Activated gamma-delta T cell (primary cell): ENCODE data around the gene NCK2.
"Not testable (repeated sequence)": the region's sequence is repeated elsewhere in the genome, so short reads cannot be mapped to it uniquely, and the experiment has no call there.

Experiments
- DNase-seq: peaks from one replicate; lab custom pipeline; 2025; lab: John Stamatoyannopoulos, UW

NCK2 gene

DNA sequence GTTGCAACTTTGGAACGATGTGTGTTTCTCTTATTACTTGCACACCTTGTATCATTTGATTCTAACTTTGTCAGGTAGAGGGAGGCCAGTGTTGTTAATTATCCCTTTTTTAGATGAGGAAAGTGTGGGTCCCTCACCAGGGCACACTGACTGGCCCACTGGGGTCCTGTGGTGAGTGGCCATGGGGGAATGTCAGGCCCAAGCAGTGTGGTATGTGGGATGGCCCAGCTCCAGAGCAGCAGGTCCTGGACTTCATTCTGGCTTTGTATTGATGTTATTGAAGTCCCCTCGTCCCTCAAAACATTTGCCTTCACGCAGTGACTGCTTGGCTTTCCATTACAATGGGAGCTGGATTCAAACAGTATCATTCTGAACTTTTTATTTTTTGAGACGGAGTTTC is 11.7 kb downstream of the NCK2 start:
- no peak for DNase-seq

DNA sequence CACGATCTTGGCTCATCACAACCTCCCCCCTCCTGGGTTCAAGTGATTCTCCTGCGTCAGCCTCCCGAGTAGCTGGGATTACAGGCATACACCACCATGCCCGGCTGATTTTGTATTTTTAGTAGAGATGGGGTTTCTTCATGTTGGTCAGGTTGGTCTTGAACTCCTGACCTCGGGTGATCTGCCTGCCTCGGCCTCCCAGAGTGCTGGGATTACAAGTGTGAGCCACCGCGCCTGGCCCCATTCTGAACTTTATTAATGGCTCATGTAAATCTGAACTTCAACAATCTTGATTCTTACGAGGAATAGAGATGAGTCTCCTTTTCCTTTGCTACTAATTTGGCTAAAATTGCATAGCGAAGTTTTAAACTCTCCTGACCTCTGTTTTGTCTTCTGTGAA is 12.2 kb downstream of the NCK2 start:
- not testable (repeated sequence) for DNase-seq

DNA sequence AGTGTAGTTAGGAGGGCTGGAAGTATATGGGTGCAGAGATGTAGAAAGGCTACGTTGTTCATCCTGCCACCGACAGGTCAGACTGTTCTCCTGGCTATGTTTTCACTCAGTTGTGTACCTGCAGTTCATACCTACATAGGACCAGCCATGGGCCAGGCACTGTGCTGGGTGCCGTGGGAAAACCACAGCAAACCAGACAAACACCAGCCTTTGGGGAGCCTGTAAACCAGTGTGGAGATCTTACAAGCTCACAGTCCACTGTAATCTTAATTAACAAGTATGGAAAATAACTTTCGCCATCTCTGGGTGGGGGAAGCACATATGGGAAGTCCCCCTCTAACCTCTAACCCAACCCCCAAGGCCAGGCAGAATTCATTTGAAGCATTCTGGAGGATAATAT is 12.7 kb downstream of the NCK2 start:
- no peak for DNase-seq

DNA sequence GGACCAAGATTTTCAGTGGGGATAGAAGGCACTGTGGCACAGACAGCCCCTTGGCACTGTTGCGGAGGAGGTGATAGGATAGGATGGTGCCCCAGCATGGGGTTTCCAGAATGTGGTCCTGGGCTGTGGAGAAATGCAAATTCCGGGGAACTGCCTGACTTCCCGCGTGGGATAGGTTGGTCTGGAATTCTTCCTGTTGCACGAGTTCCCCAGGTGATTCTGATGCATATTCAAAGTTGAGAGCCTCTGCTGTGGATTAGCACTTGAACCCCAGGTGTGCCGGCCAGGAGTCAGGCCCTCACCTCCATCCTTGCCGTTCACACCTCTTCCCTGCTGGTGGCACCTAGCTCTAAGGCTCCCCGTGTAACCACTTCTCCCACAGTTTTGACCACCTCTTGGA is 15.5 kb downstream of the NCK2 start:
- no peak for DNase-seq

DNA sequence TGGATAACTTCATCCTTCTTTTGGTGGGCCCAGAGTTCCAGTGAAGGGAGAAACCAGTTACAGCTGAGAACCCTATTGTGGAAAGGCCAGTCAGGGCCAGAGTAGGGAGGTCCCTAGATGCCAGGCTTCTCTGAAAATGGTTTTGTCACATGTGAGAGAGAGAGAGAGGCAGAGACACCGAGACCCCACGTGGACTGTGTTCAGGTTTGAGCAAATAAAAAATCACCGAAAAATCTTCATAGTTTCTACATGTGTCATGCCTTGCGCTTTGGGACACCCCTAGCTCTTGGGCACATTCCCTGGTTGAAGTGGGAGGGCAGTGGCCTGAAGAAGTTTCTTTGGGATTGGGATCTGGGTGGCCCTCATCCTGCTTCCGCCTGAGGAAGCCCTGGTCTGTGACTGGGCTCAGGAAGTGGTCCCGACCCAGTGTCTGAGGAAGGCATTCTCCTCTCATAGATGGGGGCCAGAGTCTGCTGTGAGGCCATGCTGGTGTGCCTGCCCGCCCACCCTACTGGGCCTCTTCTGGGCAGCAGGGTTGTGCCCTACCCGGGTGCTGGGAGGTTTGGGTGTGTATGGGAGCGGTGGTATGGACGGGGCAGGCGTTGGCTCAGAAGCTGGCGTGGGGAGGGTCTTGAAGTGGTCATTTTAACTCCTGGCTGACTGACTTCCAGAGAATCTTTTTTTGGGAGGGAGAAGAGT is 16.1 kb downstream of the NCK2 start:
- DNase-seq, result no peak

DNA sequence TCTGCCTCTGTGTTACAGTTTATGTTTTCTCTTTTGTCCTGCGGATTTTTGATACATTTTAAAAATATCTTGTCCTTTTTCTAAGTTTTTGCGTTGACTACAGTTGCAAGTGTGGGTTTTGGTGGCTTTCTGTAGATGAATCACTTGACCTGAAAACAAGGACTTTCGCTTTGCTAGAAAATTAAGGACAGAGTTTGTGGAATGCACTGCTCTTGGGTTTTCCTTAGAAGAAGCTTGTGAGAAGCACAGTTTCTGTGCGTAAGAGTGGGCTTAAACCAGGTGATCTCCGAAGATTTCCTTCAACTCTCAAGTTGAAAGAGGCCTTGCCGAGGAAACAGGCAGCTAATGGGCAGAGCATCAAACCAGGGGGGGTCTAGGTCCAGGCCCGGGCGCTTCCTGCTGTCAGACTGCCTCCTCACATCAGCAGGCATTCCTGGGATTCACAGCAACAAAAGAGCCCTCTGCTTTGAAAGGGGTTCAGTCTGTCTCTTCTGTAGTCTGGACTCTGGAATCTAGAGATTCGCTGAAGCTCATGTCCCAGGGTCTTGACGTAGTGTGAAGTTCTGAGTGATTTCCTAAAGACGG is 17.3 kb downstream of the NCK2 start:
- DNase-seq, result no peak

DNA sequence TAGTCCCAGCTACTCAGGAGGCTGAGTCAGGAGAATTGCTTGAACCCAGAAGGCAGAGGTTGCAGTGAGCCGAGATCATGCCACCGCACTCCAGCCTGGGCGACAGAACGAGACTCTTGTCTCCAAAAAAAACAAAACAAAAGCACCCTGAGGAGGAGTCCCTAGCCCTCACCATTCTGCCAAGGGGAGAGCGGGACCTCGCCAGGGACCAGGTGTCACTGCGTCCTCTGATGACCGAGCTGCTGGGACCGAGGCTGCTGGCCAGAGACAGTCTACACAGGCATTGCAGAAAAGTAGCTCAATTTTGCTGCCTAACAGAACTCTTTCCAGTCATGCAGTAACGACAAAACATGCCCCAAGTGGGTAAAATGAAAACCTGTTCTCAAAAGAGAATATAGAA is 18.4 kb downstream of the NCK2 start:
- DNase-seq, result no peak

DNA sequence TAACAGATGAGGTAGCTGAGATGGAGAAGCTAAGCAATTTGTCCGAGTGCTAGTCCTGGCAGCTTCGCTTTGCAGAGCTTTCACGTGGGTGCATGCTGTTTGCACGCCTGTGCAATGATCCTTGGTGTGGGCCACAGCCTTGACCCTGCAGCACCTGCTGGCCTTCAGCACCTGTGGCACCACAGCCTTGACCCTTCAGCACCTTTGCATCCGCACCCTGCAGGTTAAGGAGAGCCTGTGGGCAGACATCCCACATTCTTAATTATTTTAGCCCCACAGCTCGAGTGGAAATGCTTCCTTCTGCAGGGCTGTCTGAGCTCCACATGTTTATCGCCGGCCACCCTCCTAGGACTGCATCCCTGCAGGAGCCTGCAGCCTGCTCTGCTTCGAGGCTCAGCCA is 19.3 kb downstream of the NCK2 start:
- DNase-seq, result no peak

DNA sequence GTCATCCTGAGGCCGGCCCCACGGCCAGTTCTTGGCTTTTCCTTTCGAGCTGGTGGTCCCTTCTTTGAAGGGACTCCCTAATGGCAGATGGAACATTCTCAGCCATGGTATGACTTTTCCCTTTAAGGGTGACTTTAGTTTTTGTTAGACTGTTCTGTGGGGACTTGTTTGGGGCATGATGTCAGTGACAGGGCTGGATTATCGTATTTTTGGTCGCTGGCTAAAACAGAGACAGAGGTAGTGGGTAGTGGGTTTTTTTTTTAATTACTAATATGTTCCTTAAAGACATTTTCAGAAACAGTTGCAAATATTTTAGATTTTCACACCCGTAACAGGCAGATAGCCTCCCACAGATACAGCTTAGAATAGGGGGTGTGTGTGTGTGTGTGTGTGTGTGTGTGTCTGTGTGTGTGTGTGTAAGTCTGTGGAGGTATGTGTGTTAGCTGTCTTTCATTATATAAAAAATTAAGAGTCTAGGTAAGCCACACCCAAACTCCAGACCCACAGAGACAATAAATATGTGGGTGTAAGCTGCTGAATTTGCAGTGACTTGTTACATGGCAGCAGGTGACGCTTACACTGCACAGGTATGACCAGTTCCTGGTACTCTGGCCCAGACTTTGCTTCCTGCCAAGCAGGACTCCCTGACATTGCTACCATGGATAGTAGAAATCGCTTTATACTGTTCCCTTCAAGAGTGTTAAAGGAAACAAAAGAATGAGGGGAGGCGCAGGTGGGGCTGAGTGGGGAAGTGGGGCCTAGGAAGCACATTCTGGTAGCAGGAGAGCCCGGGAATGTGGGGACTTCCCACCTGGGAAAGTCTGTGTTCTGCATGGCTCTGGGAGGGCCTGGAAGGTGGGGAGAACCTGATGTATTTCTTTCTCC is 20.9 kb downstream of the NCK2 start:
- no peak for DNase-seq

DNA sequence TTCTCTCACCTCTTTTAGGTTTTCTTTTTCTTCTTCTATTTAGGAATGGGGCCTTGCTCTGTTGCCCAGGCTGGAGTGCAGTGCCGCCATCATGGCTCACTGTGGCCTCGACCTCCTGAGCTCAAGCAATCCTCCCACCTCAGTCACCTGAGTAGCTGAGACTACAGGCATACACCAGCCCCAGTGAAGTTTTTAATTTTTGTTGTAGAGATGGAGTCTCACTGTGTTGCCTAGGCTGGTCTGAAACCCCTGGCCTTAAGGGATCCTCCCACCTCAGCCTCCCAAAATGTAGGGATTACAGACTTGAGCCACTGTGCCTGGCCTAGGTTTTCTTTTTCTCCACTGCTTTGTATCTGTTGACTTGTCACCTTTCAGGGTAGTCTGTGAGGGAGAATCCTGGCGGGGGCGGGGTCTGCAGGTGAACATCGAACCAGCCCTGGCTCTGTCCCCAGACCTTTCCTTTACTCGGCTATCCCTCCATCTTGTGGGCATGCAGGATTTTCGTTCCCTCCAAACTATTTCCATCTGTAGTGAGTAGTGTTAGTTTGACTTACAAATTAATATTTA is 21.7 kb downstream of the NCK2 start:
- no peak for DNase-seq

DNA sequence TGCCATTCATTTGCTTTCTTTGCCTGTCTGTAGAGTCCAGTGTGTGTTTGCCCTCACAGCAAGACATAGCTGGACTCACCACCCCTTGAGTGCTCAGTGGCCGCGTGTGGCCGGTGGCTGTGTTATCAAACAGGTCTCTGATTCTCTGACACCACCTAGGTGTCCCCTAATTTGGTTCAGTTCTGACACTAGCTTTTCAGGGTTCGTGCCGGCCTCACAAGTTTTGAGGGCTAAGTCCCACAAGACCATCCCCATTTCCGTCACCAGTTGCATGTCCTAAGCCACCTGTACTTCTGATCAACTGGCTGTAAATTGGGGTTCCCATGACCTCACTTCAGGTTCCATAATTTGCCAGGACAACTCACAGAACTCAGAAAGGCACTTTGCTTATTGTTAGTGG is 23.5 kb downstream of the NCK2 start:
- no peak for DNase-seq

DNA sequence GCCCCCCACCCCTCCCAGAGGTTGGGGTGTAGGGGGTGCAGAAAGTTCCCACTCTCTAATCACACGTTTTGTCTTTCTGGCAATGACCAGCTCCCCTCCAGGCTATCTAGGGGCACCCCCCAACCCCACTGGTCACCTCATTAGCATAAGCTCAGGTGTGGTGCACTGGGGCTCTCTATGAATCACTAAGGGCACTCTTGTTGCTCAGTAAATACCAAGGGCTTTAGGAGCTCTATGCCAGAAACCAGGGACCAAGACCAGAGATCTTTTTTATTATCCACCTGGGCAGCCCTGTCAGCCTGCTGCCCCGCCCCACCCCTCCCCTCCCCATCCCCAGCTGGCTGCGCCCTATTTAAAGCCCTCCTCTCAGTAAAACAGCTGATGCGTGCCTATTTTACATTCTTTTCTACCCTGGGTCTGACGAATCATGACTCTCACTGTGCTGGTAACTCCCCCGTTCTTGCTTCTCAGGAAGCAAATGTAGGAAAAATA is 24.3 kb downstream of the NCK2 start:
- no peak for DNase-seq

DNA sequence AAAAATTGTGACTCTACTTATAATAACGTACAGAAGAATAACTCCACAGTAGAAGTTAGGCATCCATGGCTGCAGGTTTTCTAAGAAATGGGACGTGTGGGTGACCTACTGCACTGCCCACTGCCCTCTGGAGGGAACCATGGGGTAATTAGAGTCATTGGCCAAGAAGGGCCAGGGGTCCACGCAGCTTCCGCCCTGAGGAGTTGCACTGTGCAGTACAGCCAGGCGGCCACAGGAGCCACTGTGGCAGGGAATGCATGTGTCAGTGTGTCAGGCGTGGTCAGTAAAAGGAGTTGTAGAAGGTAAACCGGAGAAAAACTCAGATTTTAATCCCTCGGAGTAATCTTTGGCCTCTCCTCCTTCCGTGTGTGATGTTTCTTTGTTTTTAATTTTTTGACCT is 24.8 kb downstream of the NCK2 start:
- no peak for DNase-seq

DNA sequence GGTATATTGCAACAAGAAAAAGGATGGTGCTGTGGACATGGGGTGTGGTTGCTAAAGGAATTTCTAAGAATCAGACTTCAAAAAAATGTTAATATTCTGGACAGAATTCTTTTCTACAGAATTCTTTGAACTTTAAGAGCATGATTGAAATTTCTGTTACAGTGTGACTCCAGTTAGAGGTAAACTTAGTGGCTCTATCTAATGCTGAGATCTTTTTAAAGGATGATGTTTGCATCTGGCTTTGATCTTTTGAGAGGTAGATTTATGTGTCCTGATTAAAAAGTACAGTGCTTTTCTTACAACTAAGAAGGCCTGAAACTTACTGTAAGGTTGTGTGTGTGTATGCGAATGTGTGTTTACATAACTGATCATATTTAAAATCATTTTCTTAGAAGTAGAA is 25.4 kb downstream of the NCK2 start:
- DNase-seq, result no peak

DNA sequence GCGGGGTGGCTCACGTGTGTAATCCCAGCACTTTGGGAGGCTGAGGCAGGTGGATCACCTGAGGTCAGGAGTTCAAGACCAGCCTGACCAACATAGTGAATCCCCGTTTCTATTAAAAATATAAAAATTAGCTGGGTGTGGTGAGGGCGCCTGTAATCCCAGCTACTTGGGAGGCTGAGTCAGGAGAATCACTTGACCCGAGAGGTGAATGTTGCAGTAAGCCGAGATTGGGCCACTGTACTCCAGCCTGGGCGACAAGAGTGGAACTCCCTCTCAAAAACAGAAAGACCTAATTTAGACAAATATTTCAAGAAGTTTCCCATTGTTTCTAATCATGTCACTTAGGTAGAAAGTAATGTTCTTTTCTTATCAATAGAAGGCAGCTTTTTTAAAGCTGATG is 26.6 kb downstream of the NCK2 start:
- DNase-seq, result not testable (repeated sequence)

DNA sequence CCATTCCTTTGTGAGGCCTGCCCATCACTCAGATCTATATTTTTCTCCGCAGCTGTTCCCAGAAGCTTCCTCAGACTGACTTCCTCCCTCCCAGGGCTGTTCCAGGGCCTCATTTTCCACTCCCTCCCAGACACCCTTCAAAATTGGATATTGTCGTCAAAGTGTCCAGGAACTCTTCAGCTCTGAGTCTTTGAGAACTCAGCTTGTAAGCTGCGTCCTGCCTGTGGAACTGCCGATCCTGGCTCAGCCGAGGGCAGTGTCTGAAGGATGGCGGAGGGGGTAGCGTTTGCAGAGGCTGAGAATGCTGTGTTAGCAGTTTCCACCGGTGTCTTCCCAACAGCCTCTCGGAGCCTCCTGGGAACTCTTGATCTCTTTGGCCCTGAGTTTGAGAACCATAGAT is 27.1 kb downstream of the NCK2 start:
- no peak for DNase-seq

DNA sequence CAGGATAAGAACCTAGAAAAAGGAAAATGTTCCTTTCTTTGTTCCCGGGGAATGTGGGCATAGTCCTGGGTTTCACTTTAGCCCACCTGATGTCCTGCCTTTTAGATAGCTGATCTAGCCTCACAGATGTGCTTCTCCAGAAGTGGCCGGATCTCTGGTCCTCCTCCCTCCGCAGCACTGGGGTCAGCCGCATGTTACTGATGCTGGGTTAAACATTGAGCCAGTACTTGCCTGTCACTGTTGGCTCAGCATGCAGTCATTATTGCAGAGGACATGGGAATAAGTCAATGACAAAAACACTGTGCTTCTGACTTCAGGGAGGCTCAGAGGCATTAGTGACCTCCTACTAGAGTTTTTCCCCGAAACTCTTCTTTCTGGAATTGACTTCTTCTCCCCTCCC is 27.6 kb downstream of the NCK2 start:
- DNase-seq, result no peak

DNA sequence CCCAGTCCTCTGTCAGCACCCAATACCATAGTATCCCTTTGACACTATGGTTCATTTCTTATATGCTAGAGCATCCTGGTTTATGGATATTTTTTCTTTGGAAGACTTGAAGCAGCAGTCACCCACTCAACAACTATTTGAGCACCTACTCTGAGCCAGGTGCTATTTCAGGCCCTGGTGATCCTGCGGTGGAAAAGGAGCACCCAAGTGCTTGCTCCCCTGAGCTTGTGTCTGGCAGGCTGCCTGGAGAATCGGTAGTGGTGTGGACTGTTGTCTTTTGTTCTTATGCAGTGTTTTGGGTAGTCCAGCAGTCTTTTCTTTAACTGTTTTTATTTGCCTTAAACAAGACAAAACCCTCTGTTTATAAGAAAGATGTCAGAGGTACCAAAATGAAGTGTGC is 28.9 kb downstream of the NCK2 start:
- DNase-seq, result no peak

DNA sequence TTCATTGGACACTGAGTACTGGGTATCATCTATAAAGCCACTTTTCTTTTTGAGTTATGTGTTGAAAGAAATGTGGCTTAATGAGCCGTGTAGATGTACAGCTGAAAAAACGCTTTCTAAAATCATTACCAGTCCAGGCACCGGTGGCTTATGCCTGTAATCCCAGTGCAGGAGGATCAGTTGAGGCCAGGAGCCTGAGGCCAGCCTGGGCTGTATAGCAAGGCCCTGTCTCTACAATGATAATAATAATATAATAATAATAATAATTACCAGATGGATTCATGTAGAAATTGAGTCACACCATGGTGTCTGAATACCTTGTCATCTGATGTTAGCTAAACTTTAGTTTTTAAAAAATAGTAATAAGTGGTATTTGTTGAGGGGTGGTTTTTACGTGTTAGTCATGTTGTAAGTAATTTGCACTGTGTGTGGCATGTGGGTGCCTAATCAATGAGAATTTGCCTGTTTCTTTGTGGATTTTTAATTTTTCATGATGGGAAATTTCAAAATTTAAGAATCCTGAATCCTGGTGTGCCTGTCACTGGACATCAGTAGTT is 30.1 kb downstream of the NCK2 start:
- DNase-seq, result no peak

DNA sequence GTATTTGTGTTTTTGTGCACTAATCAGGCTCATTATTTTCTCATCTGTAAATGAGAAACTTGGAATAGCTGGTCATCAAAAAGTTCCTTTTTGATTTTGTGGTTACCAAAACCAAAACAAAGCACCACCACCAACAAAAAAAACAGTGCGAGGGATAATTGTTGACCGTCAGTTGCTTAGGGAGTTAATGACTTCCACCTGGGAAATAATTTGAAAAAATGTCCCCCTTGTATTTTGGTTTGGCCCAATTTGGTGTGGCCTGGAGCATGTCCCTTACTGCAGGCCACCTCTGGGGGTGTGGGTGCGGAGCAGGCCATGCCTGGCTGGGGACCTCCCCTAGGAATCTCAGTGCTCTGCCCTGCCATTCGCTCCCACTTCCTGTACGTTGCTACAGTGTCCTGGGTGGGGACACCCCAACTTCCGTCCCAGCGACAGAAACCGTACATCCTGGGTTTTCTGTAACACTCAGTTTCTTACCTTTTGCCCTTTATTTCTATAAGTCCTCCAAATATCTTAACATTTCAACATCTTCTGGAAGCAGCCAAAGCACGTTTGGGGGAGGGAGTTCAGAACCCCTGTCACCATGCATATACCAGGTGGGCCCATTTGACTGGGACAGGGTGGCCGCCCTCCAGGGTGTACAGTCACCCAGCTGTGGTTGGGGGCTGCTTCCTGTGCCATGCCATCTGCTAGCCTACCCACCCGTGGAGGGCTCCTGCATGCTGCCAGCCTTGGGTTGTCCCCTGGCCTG is 31.3 kb downstream of the NCK2 start:
- DNase-seq, result peak; percentile 16

DNA sequence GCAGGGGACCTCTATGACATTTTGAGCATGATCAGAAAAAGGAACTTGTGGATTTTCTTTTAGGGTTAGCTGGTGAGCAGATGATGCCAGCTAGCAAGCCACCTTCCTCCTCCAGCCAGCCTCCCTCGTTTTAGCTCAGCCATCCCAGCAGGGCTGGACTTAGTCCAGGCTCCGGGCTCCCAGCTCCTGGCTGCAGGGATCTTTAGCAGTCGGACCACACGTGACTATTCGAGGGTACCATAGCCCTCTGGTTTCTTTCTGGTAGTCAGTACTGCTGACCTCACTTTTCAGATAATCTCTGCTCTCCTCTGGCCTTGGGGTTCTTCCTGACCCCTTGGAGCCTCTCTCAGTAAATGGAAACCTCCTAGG is 31.8 kb downstream of the NCK2 start:
- DNase-seq, result no peak

DNA sequence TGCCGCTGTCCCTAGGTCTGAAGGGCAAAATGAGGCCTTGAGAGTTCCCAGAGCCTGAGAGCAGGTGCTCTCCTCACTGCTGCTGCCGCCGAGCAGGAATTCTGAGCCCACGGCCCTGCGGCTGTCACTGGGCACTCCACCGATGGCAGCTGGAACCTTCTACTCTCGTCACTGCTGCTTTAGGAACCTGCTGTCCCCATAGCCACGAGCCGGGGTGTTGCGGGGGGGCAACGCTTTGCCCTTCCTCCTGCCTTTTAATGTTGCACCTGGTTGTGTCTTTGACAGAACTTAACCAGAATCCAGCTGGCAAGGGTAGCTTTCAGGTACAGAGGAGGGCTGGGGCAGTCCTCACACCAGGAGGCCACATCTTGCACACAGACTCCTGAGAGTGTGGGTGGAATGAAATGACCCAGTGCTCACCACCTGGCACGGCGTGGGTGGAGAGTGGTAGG is 32.3 kb downstream of the NCK2 start:
- no peak for DNase-seq
